ENCODE results near the gene FAM24B. TPM values are rescaled to one million over a fixed set of nuclear protein-coding genes. Genes with fewer than 3 reads are reported as not detected.

The FAM24B gene
- total RNA-seq, 4 donors from 2014 or later: 1.5 to 4.8 (median 1.9) TPM; not detected in 1

- no peak for TF ChIP-seq CTCF (IDR thresholded peaks at IDR 0.05; ENCODE audit: low read depth)
Observed at GRCh38 chr10:122850705-122851640, 28.4 kb downstream of the FAM24B start.

- TF ChIP-seq CTCF (IDR thresholded peaks at IDR 0.05; ENCODE audit: low read depth): no peak
Observed at GRCh38 chr10:122849900-122850605, 29.3 kb downstream of the FAM24B start.

- no peak for TF ChIP-seq CTCF (IDR thresholded peaks at IDR 0.05; ENCODE audit: low read depth)
Observed at GRCh38 chr10:122849090-122849489, 30.3 kb downstream of the FAM24B start.

- no peak for TF ChIP-seq CTCF (IDR thresholded peaks at IDR 0.05; ENCODE audit: low read depth)
Observed at GRCh38 chr10:122847782-122848604, 31.4 kb downstream of the FAM24B start.

GRCh38 chr10:122845783-122846332, 33.5 kb downstream of the FAM24B start, which contains the start of gene CUZD1:
TSS of gene CUZD1 (minus strand) at chr10:122845857. CDS start at chr10:122845843, 14 bp downstream.
- no peak for TF ChIP-seq CTCF (IDR thresholded peaks at IDR 0.05; ENCODE audit: low read depth)

- TF ChIP-seq CTCF (IDR thresholded peaks at IDR 0.05; ENCODE audit: low read depth): no peak
Observed at GRCh38 chr10:122844146-122844545, 35.2 kb downstream of the FAM24B start.
